HepG2 (cell line): ENCODE results near the gene CDK6. TPM values are rescaled to one million over a fixed set of nuclear protein-coding genes. Genes with fewer than 3 reads are reported as not detected.
A peak's percentile ranks its signal among the peaks of the same experiment; 100 is the strongest.

Experiments used
- ATAC-seq: fragments of 200-7000 bp; cut with Tn5 transposase; 3 replicates; pipeline ENCODE4 v1.9.1; 2020; ENCODE audit warnings: mild to moderate bottlenecking, moderate library complexity
- BruUV-seq: library from RNA; stranded (reverse); fragments of 400-500 nt; replicated peaks from 2 replicates; lab custom pipeline; 2021; lab: Mats Ljungman, UMichigan
- CTCF ChIA-PET: fragments of 300-600 bp; formaldehyde crosslinking; extraction: SDS; loops from one replicate; lab custom pipeline; 2021; ENCODE audit warnings: low total read pairs, inconsistent platforms, low intra/inter-chr PET ratio; lab: Yijun Ruan, JAX
- POLR2A ChIA-PET: fragments of 350-600 bp; sonication (Branson Sonifier 250); formaldehyde crosslinking; loops from one replicate; lab custom pipeline; 2020; ENCODE audit warnings: antibody characterized with exemption, inconsistent platforms; lab: Yijun Ruan, JAX
- DNase-seq: peaks from one replicate; pipeline ENCODE4 v3.0.0-alpha.2; 2015; ENCODE audit warnings: low spot score
- FAIRE-seq: peaks from 3 replicates; lab custom pipeline; 2011; peaks lifted over from hg19 to GRCh38; lab: Jason Lieb, UNC
- H2AFZ ChIP-seq: one replicate; pipeline ENCODE4 v1.6.1; 2011; ENCODE audit warnings: low read length, inconsistent platforms
- H3K27ac ChIP-seq: fragments of 300-600 bp; 3 replicates; pipeline ENCODE4 v1.8.0; 2011; ENCODE audit warnings: mixed run types, mild to moderate bottlenecking, mixed read lengths, low read length, inconsistent platforms; ENCODE audit not compliant: insufficient read depth; ENCODE audit errors: extremely low read length
- H3K27me3 ChIP-seq, 2 experiments: fragments of 200-600 bp in 1 of 2; 2 replicates in 1 of 2; 3 replicates in 1 of 2; pipeline versions ENCODE4 v1.6.0 to v1.8.0; 2011; ENCODE audit warnings: low read length in 2 of 2, mild to moderate bottlenecking in 2 of 2, moderate library complexity in 2 of 2, inconsistent platforms in 1 of 2; ENCODE audit not compliant: insufficient read depth in 2 of 2, control insufficient read depth in 1 of 2
- H3K36me3 ChIP-seq, 2 experiments: fragments of 200-600 bp in 1 of 2; replicated peaks in 1 of 2; 2 replicates in 1 of 2; 3 replicates in 1 of 2; pipeline versions ENCODE4 v1.5.1 to v1.8.0; 2011; ENCODE audit warnings: low read length in 2 of 2, inconsistent platforms in 1 of 2; ENCODE audit not compliant: insufficient read depth in 2 of 2, control insufficient read depth in 1 of 2
- H3K4me1 ChIP-seq: 2 replicates; pipeline ENCODE4 v1.5.1; 2012; ENCODE audit warnings: low read length, inconsistent platforms; ENCODE audit not compliant: insufficient read depth
- H3K4me2 ChIP-seq: 2 replicates; pipeline ENCODE4 v1.6.0; 2011; ENCODE audit warnings: low read depth, low read length, inconsistent platforms
- H3K4me3 ChIP-seq, 3 experiments: fragments of 200-600 bp in 1 of 3; sonication (generic), shearing (Covaris generic) in 1 of 3; replicated peaks in 1 of 3; 2 replicates each; pipeline ENCODE4 v1.5.1; 2011 to 2016; ENCODE audit warnings: low read length in 3 of 3, inconsistent platforms in 2 of 3, low read depth in 2 of 3, mild to moderate bottlenecking in 2 of 3, control low read depth in 1 of 3, mixed read lengths in 1 of 3; ENCODE audit not compliant: insufficient read depth in 1 of 3
- H3K79me2 ChIP-seq: one replicate; pipeline ENCODE4 v1.6.1; 2011; ENCODE audit warnings: low read length, inconsistent platforms; ENCODE audit not compliant: insufficient read depth
- H3K9ac ChIP-seq: 2 replicates; pipeline ENCODE4 v1.6.0; 2011; ENCODE audit warnings: mild to moderate bottlenecking, low read depth, low read length, inconsistent platforms; ENCODE audit not compliant: insufficient read depth
- H3K9me3 ChIP-seq: 2 replicates; pipeline ENCODE4 v1.5.1; 2012; ENCODE audit warnings: mild to moderate bottlenecking, low read length
- H4K20me1 ChIP-seq: 2 replicates; pipeline ENCODE4 v1.6.0; 2011; ENCODE audit warnings: inconsistent platforms, mild to moderate bottlenecking, low read length, moderate library complexity; ENCODE audit not compliant: insufficient read depth
- HDAC6 ChIP-seq: fragments of 200-600 bp; sonication (generic); IDR thresholded peaks from 2 replicates; pipeline ENCODE4 v1.7.0; 2017; ENCODE audit warnings: mild to moderate bottlenecking, antibody characterized with exemption, low read length, low read depth
- KAT8 ChIP-seq: IDR thresholded peaks from 2 replicates; pipeline ENCODE4 v1.6.1; 2016; ENCODE audit warnings: missing genetic modification reagents, missing compliant biosample characterization
- RCOR2 ChIP-seq: IDR thresholded peaks from 2 replicates; pipeline ENCODE4 v1.6.1; 2016; ENCODE audit warnings: missing biosample characterization, missing genetic modification reagents
- SMAD1 ChIP-seq: sonication (generic); formaldehyde crosslinking; IDR thresholded peaks from 2 replicates; pipeline ENCODE4 v1.4.0; 2020; ENCODE audit warnings: missing genetic modification reagents, low read depth, mild to moderate bottlenecking, borderline replicate concordance
- ZNF138 ChIP-seq: sonication (generic); formaldehyde crosslinking; IDR thresholded peaks from 2 replicates; pipeline ENCODE4 v1.5.0; 2020; ENCODE audit warnings: mild to moderate bottlenecking, low read depth, missing genetic modification reagents
- ZNF510 ChIP-seq: sonication (generic); formaldehyde crosslinking; IDR thresholded peaks from 2 replicates; pipeline ENCODE4 v1.4.0; 2020; ENCODE audit warnings: low read depth, mild to moderate bottlenecking, missing genetic modification reagents
- whole genome bisulfite sequencing: methylation state at CpG from one replicate; pipeline ENCODE4 v1.1.6; 2017; ENCODE audit warnings: low lambda C conversion rate; 5-methylcytosine and 5-hydroxymethylcytosine counted together
- in situ Hi-C: cut with HindIII; loops from 2 replicates; pipeline ENCODE4 v1.10.0; 2017; ENCODE audit warnings: low pct_unique_long_range_greater_than_20kb; ENCODE audit not compliant: extremely low pct_ligation_motif_present
- intact Hi-C: fragments of 100-400 bp; cut with micrococcal nuclease; formaldehyde crosslinking; loops from one replicate; pipeline ENCODE4 v1.10.0; 2022; ENCODE audit not compliant: unreplicated experiment
- polyA plus RNA-seq, 8 experiments: library from polyadenylated mRNA; depleted of rRNA in 3 of 8; stranded (reverse) in 7 of 8; unstranded in 1 of 8; fragments of >200 nt; fragmentation: Illumina TruSeq in 4 of 8; extraction: Trizol in 4 of 8; gene quantifications; 2 replicates each; pipeline versions ENCODE4 v1.2.1 to v1.2.3, GENCODE V29; 2011 to 2016; ENCODE audit warnings: low read depth in 4 of 8, missing spikeins in 1 of 8, mixed read lengths in 1 of 8; ENCODE audit not compliant: insufficient read depth in 1 of 8
- total RNA-seq, 5 experiments: library from RNA; depleted of rRNA; stranded (reverse); fragments of >200 nt; fragmentation: Illumina TruSeq; extraction: Trizol; gene quantifications; 2 replicates each; pipeline ENCODE4 v1.2.3, GENCODE V29; 2016; ENCODE audit warnings: low read depth in 1 of 5
- TF ChIP-seq, protein P1 (sequence below): sonication (generic); formaldehyde crosslinking; IDR thresholded peaks from 2 replicates; pipeline ENCODE4 v1.8.1; 2023; ENCODE audit warnings: missing genetic modification reagents, inconsistent platforms, borderline replicate concordance

Gene CDK6
- total and polyA plus RNA-seq, 2 of the 13 experiments (the other 11 are each of a cell fraction or from before 2014, with no cell fraction given): 34.6 to 90.8 TPM

DNA sequence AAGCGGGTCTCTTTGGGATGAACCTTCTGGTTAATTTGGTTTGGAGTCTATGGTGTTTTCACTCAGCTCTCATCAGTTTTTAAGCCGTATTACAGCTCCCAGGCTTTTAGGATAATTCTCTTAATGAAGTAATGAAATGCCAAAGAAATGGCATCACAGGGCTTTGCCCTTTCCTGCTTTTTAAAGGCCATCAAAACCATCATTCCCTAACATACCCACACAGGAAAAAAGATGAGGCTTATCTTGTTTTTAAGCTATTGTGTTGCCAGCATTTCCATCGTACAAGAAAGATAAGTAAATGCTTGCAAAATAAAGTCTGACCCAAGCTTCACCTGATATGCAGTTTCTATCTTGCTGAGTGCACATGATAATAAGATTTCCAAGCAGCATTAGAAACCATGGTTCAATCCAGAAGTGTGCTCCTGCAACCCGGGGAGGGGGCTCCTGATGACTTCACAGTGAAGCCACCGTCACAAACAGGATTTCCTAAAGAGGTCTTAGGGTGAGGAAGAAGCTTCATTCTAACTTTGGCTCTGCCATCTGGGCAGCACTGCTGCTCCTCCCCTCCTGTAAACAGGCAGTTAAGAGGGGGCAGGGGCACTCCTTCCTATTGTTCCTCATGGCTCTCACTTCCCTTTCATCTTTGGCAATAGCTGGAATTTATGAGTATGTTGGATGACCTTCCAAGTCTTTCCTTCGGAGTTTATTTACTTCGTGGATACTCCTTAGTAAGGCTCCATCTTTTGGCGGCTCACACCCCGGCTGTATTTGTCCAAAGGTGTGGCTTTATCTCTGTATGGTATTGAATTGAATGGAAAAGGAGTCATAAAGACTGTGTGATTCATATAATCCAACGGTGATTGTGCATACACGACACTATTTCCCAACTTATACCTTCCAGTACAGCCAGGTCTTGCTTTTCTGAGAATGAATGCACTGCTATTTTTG is 191.0 kb downstream of the CDK6 start (continued):
- TF ChIP-seq, protein P1, sequence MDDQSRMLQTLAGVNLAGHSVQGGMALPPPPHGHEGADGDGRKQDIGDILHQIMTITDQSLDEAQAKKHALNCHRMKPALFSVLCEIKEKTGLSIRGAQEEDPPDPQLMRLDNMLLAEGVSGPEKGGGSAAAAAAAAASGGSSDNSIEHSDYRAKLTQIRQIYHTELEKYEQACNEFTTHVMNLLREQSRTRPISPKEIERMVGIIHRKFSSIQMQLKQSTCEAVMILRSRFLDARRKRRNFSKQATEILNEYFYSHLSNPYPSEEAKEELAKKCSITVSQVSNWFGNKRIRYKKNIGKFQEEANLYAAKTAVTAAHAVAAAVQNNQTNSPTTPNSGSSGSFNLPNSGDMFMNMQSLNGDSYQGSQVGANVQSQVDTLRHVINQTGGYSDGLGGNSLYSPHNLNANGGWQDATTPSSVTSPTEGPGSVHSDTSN: no peak
- no peak for TF ChIP-seq ZNF138 (CRISPR knock-in tag)
- TF ChIP-seq KAT8 (CRISPR knock-in tag): no peak
- no peak for TF ChIP-seq RCOR2 (CRISPR knock-in tag)
- no peak for TF ChIP-seq SMAD1
- no peak for TF ChIP-seq ZNF510 (CRISPR knock-in tag)

DNA sequence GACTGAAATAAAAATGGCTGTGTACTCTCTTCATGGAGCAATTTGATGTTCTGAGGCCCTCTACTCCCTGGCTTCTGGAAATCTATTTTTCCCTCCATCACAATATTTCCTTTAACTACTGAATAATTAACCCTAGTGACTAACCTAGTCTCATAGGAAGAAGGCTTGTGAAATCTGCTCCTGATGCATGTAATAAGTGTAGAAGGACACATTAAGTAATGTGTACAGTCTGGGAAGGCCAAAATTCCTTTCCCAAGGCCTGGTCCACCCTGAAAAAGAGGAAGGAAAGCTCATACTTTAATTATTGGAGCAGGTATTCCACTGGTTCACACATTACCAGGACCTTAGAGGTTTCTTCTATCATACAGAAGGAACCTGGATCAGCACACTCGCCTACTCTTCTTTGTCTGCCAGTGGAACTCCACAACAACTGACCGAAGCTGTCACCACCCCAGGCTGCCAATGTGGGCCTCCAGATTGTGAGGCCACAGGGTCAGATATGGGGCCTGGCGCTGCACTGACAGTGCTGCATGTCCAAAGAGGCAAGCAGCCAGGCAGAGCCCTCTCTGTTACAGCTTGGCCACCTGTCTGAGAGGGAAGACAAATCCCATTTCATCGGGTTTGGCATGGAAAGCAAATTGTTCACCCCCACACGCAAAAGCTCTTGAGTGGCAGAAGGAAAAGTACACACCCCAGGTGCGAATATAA is 191.8 kb downstream of the CDK6 start:
- CTCF ChIA-PET: no interaction called here

More for the DNA sequence above, 191.8 kb downstream of the CDK6 start:
- Histone ChIP-seq H3K27ac (no peak overlapping the region), H3K4me1 (peaks cover under 1% of the 10 kb centered on the region; the same call in 1 of the 2 replicates), H3K9ac (no peak overlapping the region), H3K36me3 (peaks cover 11 to 66% of the 10 kb centered on the region in 2 experiments), H3K27me3 (no peaks in the 10 kb centered on the region), H3K79me2 (peaks cover 13% of the 10 kb centered on the region), H3K4me3 (no peak overlapping the region), H4K20me1 (no peaks in the 10 kb centered on the region), H3K9me3 (no peaks in the 10 kb centered on the region), H2AFZ (no peak overlapping the region), H3K4me2 (no peak overlapping the region)
- in situ Hi-C loops: no loop called here
- WGBS: 97% methylated on average over 6 of the region's 6 CpGs
- intact Hi-C loops: no loop called here
- ATAC-seq: peak; percentile 37
- no peak for DNase-seq
- no peak for FAIRE-seq
- no peak for TF ChIP-seq HDAC6
- POLR2A ChIA-PET: interaction anchor here (0.6 kb wide), 1 partner anchor 35 kb away, joined by 3 read pairs; no protein-coding TSS in a partner anchor
- BruUV-seq: no TSS peak
